Ishikawa (cell line): ENCODE results near the gene CCDC107.

ENCODE experiments used
- CEBPB ChIP-seq: IDR thresholded peaks from 2 replicates; pipeline ENCODE4 v1.6.1; 2012
- CREB1 ChIP-seq: IDR thresholded peaks from 2 replicates; pipeline ENCODE4 v1.6.1; 2012; ENCODE audit warnings: low read depth
- EGR1 ChIP-seq: IDR thresholded peaks from 2 replicates; pipeline ENCODE4 v1.6.1; 2012
- EP300 ChIP-seq: IDR thresholded peaks from 2 replicates; pipeline ENCODE4 v1.6.1; 2012; ENCODE audit warnings: borderline replicate concordance
- FOXM1 ChIP-seq: IDR thresholded peaks from 2 replicates; pipeline ENCODE4 v1.6.1; 2012; ENCODE audit warnings: low read depth, borderline replicate concordance
- MAX ChIP-seq: IDR thresholded peaks from 2 replicates; pipeline ENCODE4 v1.6.1; 2012
- NFIC ChIP-seq: IDR thresholded peaks from 2 replicates; pipeline ENCODE4 v1.6.1; 2012
- RAD21 ChIP-seq: IDR thresholded peaks from 2 replicates; pipeline ENCODE4 v1.6.1; 2012; ENCODE audit warnings: low read depth
- REST ChIP-seq: IDR thresholded peaks from 2 replicates; pipeline ENCODE4 v1.6.1; 2012; ENCODE audit warnings: low read depth, mild to moderate bottlenecking
- TAF1 ChIP-seq: IDR thresholded peaks from 2 replicates; pipeline ENCODE4 v1.6.1; 2012; ENCODE audit warnings: low read depth, mild to moderate bottlenecking
- TCF12 ChIP-seq: IDR thresholded peaks from 2 replicates; pipeline ENCODE4 v1.6.1; 2012; ENCODE audit warnings: low read depth
- TEAD4 ChIP-seq: IDR thresholded peaks from 2 replicates; pipeline ENCODE4 v1.6.1; 2012
- USF1 ChIP-seq: IDR thresholded peaks from 2 replicates; pipeline ENCODE4 v1.6.1; 2012
- YY1 ChIP-seq: IDR thresholded peaks from 2 replicates; pipeline ENCODE4 v1.6.1; 2012; ENCODE audit warnings: low read depth
- ZBTB7A ChIP-seq: IDR thresholded peaks from 2 replicates; pipeline ENCODE4 v1.6.1; 2012; ENCODE audit warnings: low read depth

CCDC107 gene

GRCh38 chr9:35706951-35707350, 48.9 kb downstream of the CCDC107 start:
- no peak for TF ChIP-seq MAX
- TF ChIP-seq TCF12: no peak
- no peak for TF ChIP-seq EGR1
- no peak for TF ChIP-seq CEBPB
- no peak for TF ChIP-seq FOXM1
- no peak for TF ChIP-seq USF1
- no peak for TF ChIP-seq REST
- TF ChIP-seq ZBTB7A: no peak
- no peak for TF ChIP-seq NFIC
- TF ChIP-seq TEAD4: no peak
- no peak for TF ChIP-seq RAD21
- TF ChIP-seq CREB1: no peak
- TF ChIP-seq YY1: no peak
- no peak for TF ChIP-seq TAF1
- TF ChIP-seq EP300: no peak

GRCh38 chr9:35708146-35708545, 50.1 kb downstream of the CCDC107 start:
- TF ChIP-seq NFIC (no peak), EGR1 (no peak), FOXM1 (no peak), ZBTB7A (no peak)

- no peak for TF ChIP-seq TEAD4
- TF ChIP-seq YY1: no peak
- TF ChIP-seq RAD21: no peak
Measured at GRCh38 chr9:35710818-35711500, 52.9 kb downstream of the CCDC107 start.
